ENCODE results near the gene PCYT2.
"Not testable (repeated sequence)": the region's sequence is repeated elsewhere in the genome, so short reads cannot be mapped to it uniquely, and the experiment has no call there.

PCYT2 gene

DNA sequence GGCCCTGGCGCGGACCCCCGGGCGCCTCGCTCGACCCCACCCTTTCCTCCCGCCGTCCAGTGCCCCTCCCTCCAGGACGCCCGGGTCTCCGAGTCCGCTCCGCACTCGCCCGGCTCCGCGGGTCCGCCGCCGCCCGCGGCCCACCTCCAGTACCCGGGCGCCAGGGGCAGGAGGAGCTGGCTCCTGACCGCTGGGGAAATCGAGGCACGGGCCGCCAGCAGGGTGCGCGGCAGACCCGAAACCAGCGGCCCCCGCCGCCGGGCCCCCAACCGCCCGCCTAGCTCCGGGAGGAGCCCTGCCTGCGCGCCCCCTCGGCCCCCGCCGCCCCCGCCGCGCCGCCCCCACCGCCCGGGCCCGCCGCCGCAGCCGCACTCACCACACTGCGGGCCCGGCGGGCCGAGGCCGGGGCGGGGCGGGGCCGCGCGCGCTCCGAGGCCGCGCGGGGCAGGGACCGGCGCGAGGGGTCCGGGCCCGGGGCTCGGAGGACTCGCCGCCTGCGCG, 16.0 kb upstream of the PCYT2 start:
- DNase-seq: no peak

- DNase-seq: peak; percentile 79
These were observed 15.4 kb upstream of the PCYT2 start for GRCh38 chr17:81926451-81927151.

DNA sequence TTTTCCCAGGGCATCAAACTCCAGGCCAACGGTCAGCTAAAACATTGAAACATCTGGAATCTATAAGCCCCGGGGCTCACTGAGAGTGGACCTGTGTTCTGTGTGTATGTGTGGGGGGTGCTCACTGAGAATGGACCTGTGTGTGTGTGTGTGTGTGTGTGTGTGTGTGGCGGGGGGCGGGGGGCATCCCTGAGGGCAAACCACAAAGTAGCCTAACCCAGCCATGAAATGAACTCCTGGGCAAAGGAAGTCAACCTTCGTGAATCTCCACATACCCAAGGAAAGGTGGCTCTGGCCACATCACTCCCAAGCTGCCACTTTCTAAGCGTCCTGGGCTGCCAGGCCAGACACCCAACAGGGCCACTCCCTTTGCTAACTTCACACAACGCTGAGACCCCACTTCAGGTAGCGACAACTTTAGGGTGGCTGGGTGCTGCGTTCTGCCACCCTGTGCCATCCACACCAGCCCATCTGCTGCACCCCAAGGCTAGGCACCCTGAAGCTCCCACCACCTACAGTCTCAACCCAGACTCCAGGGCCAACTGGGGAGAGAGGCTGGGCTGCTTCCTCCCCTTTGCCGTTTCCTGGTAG, 14.8 kb upstream of the PCYT2 start:
- DNase-seq: no peak

DNA sequence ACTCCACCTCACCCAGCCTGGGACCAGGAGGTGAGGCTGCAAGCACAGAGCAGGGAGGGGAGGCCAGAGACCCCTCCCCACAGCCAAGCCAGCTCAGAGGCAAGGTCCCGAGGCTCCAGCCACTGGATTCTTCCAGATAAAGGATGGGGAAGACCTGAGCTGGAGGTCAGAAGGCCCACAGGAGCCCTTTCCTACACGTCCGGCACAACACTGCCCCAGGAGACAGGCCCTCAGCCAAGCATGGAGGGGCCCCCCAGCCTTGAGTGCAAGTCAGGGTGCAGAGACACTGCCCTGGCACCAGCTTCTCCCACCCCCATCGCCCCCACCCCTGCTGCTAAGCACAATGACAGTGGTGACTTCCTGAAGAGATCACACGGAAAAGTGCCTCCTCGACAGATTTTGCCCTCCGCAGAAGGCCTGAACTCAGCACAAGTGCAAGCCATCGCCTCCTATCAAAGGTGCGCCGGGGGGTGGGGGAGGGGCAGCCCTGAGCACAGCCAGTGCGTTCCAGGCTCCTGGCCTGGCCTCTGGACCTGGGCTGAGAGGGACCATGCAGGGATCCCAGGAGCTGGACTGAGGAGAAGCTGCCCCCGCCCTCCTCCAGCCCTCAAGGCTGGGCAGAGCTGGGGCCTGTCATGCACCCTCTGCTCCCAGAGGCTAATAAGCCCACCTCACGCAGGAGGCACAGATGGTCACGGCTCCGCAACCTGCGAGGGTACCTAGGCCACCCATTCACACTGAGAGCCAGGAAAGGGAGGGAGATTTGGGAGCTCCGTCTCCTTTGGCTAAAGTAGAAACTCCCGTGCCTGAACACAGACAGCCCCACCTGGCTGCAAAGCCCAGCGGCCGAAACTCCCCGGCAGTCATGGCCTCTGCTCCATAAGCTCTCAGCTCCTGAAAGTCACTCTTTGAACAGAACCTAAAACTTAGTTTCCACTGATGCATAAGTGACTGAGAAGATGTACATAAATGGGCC, 13.6 kb upstream of the PCYT2 start:
- no peak for DNase-seq

DNA sequence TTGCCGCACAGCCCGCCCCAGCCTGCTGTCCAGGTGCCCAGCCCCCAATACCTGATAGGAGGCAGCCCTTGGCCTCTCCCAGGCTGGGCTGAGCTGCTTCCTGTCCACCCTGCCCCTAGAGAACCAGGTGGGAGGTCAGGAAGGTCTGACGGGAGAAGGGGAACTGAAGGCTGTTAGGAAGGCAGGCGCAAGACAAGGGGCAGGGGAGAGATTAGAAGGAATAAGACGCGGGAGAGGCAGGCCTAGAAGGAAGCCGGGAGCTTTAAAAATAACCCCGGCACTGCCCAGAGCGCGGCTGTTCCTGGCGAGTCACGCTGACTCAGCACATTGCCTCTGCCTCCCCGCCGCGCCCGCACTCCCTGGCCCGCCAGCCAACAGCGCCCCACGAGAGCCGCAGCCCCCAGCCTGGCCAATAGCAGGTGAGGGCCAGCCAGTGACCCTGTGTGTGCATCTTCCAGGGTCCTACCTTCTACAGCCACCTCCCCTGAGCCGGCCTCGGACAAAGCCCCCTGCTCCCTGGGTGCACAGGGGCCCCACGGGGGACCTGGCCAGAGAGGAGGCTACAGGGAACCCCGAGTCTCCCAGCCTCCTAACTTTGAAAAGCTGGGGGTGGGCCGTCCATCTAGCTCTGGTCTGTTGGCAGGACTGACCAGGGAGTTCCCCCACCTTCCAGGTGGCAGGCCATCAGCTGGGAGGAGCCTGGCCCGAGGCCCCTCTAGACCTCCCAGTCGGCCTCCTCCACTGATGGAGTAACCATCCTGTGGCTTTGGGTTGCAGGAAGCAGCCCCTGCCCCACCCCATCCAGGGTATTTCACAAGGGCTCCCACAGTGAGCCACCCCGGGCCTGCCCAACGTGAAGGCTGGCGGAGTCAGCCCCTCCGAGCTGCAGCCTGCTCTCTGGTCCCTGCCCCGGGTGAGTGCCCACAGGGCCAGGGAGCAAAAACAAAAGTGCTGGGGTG, 12.4 kb upstream of the PCYT2 start:
- DNase-seq: peak; percentile 83

- no peak for DNase-seq
These were observed 11.5 kb upstream of the PCYT2 start for GRCh38 chr17:81922566-81923301.

DNA sequence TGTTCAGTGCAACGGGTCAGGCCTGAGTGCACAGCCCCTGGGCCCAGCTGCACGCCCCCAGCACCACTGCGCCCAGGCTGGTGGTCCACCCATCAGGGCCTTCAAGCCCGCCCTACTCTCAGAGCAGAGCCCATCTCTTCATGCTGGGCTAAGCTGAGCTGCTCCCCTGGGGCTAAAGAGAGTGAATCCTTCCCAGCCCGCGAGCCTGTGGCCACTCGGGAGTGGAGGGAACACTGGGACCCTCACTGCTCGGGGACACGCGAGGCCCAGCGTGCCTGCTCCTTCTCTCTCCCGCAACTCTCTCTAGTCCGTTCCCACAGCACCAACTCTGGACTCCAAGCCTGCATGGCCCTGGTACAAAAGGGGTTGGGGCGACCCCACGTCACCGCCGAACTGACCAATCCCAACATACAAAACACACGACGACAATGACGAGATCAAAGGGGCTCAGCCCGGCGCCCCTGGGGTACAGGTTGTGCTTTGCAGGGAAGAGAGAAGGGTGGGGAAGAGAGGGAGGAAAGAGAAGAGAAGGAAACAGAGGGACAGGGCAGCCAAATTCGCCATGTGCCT, 10.9 kb upstream of the PCYT2 start:
- DNase-seq: no peak

GRCh38 chr17:81921537-81921862, 10.3 kb upstream of the PCYT2 start:
- DNase-seq: no peak

DNA sequence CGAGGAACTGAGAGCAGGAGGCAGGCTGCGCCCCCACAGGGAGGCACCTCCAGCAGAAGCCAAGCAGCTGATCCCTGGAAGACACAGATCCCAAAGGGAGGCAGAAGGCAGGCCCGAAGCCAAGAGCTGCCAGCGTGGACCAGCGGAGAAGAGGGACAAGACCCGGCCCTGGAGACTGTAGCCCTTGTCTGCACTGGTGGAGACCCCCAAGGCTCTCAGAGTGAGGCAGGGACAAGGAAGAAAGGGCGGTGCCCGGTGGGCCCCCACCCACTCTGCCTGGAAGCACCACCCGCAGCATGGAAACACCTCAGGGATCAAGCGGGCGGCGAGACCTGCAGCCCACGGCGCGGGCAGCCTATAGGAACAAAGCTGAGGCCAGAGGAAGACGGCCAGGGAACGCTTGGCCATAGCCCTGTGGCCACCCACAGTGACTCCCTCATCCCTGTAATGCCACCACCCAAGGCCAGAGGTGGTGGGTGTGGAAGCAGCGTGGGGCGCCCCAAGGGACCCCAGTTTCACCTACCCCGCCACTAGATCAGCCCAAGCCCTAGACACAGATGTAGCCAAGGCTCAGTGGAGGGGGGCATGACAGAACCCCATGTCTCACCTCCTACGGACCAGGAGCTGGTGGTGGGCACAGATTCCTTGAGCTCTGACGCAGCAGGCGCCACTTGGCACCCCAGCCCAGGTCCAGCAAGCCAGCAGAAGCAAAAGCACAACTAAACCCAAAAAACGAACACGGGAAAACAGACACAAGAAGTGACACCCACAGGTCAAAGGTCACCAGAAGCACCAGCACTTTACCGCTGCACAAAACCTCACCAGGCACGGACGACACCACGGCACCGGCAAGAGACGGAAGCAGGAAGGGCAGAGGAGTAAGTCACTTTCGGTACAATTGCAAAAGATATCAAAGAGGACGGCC, 9.7 kb upstream of the PCYT2 start:
- no peak for DNase-seq

- no peak for DNase-seq
These were observed 7.8 kb upstream of the PCYT2 start for GRCh38 chr17:81918832-81919545.

DNA sequence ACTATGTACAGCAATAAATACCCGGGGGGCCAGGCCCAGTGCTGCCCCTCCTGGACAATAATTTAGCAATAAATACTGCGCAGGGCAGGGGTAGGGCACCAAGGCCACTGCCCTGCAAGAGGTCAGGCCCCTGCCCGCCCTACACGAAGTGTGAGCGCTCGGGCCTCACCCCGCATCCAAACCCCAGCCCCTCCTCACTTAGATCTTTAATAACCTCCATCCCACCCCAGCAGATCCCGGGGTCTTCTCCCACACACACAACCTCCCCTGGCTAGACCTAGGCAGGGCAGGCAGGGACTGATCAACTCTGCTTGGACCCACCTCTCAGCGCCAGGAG, 7.1 kb upstream of the PCYT2 start:
- not testable (repeated sequence) for DNase-seq

GRCh38 chr17:81917565-81918332, 6.5 kb upstream of the PCYT2 start, which contains the start of gene SIRT7:
Gene SIRT7, minus strand, starts transcription at chr17:81918176. Its CDS starts 45 bp downstream, at chr17:81918131.
- peak; percentile 64 for DNase-seq

GRCh38 chr17:81916234-81917001, 5.2 kb upstream of the PCYT2 start:
- DNase-seq: no peak

- no peak for DNase-seq
These were observed 4.1 kb upstream of the PCYT2 start for GRCh38 chr17:81915331-81915730.

DNA sequence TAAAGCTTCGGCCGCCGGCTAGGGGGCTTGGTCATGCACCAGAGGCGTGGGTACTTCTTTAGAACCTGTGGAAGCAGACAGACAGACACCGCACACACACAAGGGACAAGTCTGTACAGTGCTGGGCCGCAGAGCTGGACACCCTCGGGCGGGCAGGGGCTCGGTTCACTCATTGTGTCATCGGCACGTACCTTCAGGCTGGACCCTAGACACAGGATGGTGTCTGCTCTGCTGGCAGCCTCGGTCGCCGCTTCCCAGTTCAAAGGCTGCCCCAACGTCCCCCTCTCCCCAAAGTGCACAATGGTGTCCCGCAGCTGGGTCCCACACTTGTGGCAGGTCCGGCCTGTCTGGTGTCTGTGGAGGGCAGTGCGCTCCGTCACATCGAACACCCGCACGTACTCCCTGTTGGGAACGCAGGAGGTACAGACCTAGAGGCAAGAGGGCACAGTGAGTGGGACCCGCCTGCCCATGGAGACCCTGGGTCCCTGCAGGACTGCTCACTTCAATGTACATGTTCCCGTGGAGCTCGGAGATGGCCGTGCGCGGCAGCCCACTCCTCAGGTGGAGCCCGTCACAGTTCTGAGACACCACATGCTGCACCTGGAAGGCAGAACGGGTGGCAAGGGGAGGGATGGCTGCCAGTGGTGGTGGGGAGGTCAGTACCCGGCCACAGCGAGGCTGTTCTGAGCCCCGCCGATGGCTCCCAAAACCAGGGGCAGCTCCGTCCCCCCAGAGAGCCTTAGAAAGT, 3.1 kb upstream of the PCYT2 start:
- no peak for DNase-seq

- no peak for DNase-seq
These were observed 2.3 kb upstream of the PCYT2 start for GRCh38 chr17:81913394-81914102.
